GM12878 (cell line): ENCODE results near the gene SRSF8. TPM values are rescaled to one million over a fixed set of nuclear protein-coding genes. Genes with fewer than 3 reads are reported as not detected.

Experiments
- ATAC-seq: fragments of 200-7000 bp; cut with Tn5 transposase; 3 replicates; pipeline ENCODE4 v1.9.1; 2020; ENCODE audit warnings: mild to moderate bottlenecking, moderate library complexity
- BruUV-seq: library from RNA; stranded (reverse); fragments of 400-500 nt; replicated peaks from 2 replicates; lab custom pipeline; 2021; lab: Mats Ljungman, UMichigan
- CTCF ChIA-PET: fragments of 300-600 bp; sonication (Branson Sonifier 250); formaldehyde crosslinking; extraction: SDS; loops from one replicate; lab custom pipeline; 2021; ENCODE audit warnings: inconsistent platforms; lab: Yijun Ruan, JAX
- POLR2A ChIA-PET: fragments of 350-600 bp; formaldehyde crosslinking; extraction: SDS; loops from one replicate; lab custom pipeline; 2021; ENCODE audit warnings: inconsistent platforms; lab: Charles Lee
- RAD21 ChIA-PET: fragments of 300-600 bp; sonication (Branson Sonifier 250); formaldehyde crosslinking; loops from one replicate; lab custom pipeline; 2023; ENCODE audit warnings: antibody characterized with exemption; ENCODE audit not compliant: unreplicated experiment; lab: Charles Lee
- SMC1A ChIA-PET: fragments of 300-600 bp; sonication (Branson Sonifier 250); formaldehyde crosslinking; loops from one replicate; lab custom pipeline; 2023; ENCODE audit not compliant: unreplicated experiment, uncharacterized antibody; lab: Charles Lee
- DNase-seq: peaks from one replicate; pipeline ENCODE4 v3.0.0-alpha.2; 2011; ENCODE audit warnings: low read depth, low spot score
- FAIRE-seq: peaks from 3 replicates; lab custom pipeline; 2011; peaks lifted over from hg19 to GRCh38; lab: Jason Lieb, UNC
- H2AFZ ChIP-seq: 2 replicates; pipeline ENCODE4 v1.6.0; 2011; ENCODE audit warnings: low read depth, low read length, control low read depth; ENCODE audit not compliant: control insufficient read depth
- H3K27ac ChIP-seq: 2 replicates; pipeline ENCODE4 v1.5.1; 2011; ENCODE audit warnings: control low read depth; ENCODE audit not compliant: control insufficient read depth, insufficient read depth
- H3K27me3 ChIP-seq, 2 experiments: replicated peaks in 1 of 2; 2 replicates each; pipeline versions ENCODE4 v1.6.0 to v1.6.1; 2011; ENCODE audit warnings: low read length in 1 of 2; ENCODE audit not compliant: control insufficient read depth in 2 of 2, insufficient read depth in 2 of 2
- H3K36me3 ChIP-seq, 2 experiments: 2 replicates each; pipeline ENCODE4 v1.5.1; 2011; ENCODE audit warnings: low read length in 1 of 2; ENCODE audit not compliant: control insufficient read depth in 2 of 2, insufficient read depth in 2 of 2
- H3K4me1 ChIP-seq: 2 replicates; pipeline ENCODE4 v1.6.1; 2011; ENCODE audit warnings: mild to moderate bottlenecking, low read length, moderate library complexity, mixed read lengths; ENCODE audit not compliant: control insufficient read depth, insufficient read depth
- H3K4me2 ChIP-seq: 2 replicates; pipeline ENCODE4 v1.6.0; 2011; ENCODE audit warnings: control low read depth; ENCODE audit not compliant: control insufficient read depth, insufficient read depth
- H3K4me3 ChIP-seq: fragments of 200-600 bp; sonication (generic); 2 replicates; pipeline ENCODE4 v1.5.1; 2016
- H3K79me2 ChIP-seq: 2 replicates; pipeline ENCODE4 v1.6.0; 2011; ENCODE audit warnings: low read length; ENCODE audit not compliant: control insufficient read depth, insufficient read depth
- H3K9ac ChIP-seq: 2 replicates; pipeline ENCODE4 v1.8.0; 2011; ENCODE audit warnings: low read length, control low read depth, mixed read lengths; ENCODE audit not compliant: control insufficient read depth, insufficient read depth
- H3K9me3 ChIP-seq: replicated peaks from 3 replicates; pipeline ENCODE4 v1.5.1; 2011; ENCODE audit warnings: mild to moderate bottlenecking, low read length; ENCODE audit not compliant: control insufficient read depth, insufficient read depth
- H4K20me1 ChIP-seq: 2 replicates; pipeline ENCODE4 v1.6.0; 2011; ENCODE audit not compliant: control insufficient read depth, insufficient read depth
- ETV6 ChIP-seq, 2 experiments: fragments of 450-650 bp in 1 of 2; IDR thresholded peaks in 1 of 2; conservative IDR thresholded peaks in 1 of 2; 2 replicates each; pipeline ENCODE4 v1.6.1; 2014; ENCODE audit warnings: antibody characterized with exemption in 1 of 2, borderline replicate concordance in 1 of 2, low read depth in 1 of 2, mild to moderate bottlenecking in 1 of 2, moderate library complexity in 1 of 2
- HDAC2 ChIP-seq: fragments of 200-600 bp; sonication (generic); IDR thresholded peaks from 2 replicates; pipeline ENCODE4 v1.6.1; 2017
- SREBF2 ChIP-seq: IDR thresholded peaks from 2 replicates; pipeline ENCODE4 v1.6.1; 2012; ENCODE audit warnings: mild to moderate bottlenecking, low read length
- TCF12 ChIP-seq: IDR thresholded peaks from 2 replicates; pipeline ENCODE4 v1.6.1; 2011; ENCODE audit warnings: low read depth, mild to moderate bottlenecking, low read length
- WGBS: methylation state at CpG from one replicate; pipeline ENCODE4 v1.1.6; 2016; ENCODE audit warnings: low lambda C conversion rate; ENCODE audit not compliant: insufficient replicate concordance, insufficient coverage; ENCODE audit errors: missing lambda C conversion rate; 5-methylcytosine and 5-hydroxymethylcytosine counted together
- in situ Hi-C: fragments of 300-500 bp; cut with MboI; formaldehyde crosslinking; loops from 9 replicates; pipeline ENCODE4 v1.14.3; 2018; ENCODE audit warnings: mixed read lengths
- intact Hi-C: fragments of 100-400 bp; cut with micrococcal nuclease; formaldehyde crosslinking; loops from one replicate; pipeline ENCODE4 v1.14.2; 2022; ENCODE audit not compliant: unreplicated experiment
- polyA plus RNA-seq, 11 experiments: library from polyadenylated mRNA; depleted of rRNA in 4 of 11; unstranded in 6 of 11; stranded (reverse) in 5 of 11; fragments of >200 nt; fragmentation: Nextera tagmentation in 4 of 11; fragmentation: Illumina TruSeq in 1 of 11; extraction: Ambion mirVana in 4 of 11; extraction: Trizol in 1 of 11; gene quantifications; 1 replicate in 1 of 11; 2 replicates in 10 of 11; pipeline versions ENCODE4 v1.2.1 to v1.2.3, GENCODE V29; 2011 to 2016; ENCODE audit warnings: inconsistent platforms in 2 of 11, missing spikeins in 2 of 11, low read depth in 1 of 11
- total RNA-seq, 4 experiments: library from RNA; depleted of rRNA in 3 of 4; stranded (reverse); fragments of >200 nt in 3 of 4; fragmentation: Illumina TruSeq in 1 of 4; extraction: Trizol in 1 of 4; gene quantifications; 2 replicates each; pipeline versions ENCODE4 v1.2.1 to v1.2.3, GENCODE V29; 2013 to 2021
- TF ChIP-seq, protein P1 (sequence below): fragments of 450-650 bp; IDR thresholded peaks from 2 replicates; pipeline ENCODE4 v1.6.1; 2017; ENCODE audit warnings: mild to moderate bottlenecking, low read depth, inconsistent platforms; ENCODE audit not compliant: poor library complexity, severe bottlenecking

The SRSF8 gene
- total and polyA plus RNA-seq, 10 of the 15 experiments (the other 5 are each of a cell fraction or from before 2014, with no cell fraction given), result 14.2 to 43.1 (median 27.1) TPM

DNA sequence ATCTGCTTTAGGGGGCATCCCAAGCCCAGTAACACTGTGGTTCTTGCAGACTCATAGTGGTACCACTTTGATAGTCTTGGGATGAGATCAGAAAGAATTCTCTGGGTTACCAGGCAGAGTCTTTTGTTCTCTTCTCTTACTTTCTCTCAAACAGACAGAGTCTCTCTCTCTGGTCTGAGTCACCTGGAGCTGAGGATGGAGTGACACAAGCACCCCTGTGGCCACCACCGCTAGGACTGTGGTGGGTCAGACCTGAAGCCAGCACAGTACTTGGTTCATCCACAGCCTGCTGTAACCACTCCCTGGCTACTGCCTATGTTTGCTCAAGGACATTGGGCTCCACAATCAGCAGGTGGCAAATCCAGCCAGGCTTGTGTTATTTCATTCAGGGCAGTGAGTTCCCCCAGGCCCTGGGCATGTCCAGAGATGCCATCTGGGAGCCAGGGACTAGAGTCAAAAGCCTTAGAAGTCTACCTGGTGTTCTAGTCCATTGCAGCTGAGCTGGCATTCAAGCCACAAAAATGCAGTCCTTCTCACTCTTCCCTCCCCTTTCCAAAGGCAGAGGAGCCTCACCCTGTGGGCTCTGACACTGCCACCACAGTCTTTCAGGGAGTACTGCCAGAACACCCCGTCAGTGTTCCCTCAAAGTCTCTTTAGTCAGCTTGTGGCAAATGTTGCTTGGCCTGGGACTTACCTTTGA is 52.8 kb downstream of the SRSF8 start:
- intact Hi-C loops, result loop anchor here (5.0 kb wide), 1 partner anchor 427 kb away; no protein-coding TSS in a partner anchor
- no peak overlapping the region for H3K9ac ChIP-seq
- ATAC-seq (no peak; the same call in 2 of the 3 replicates), FAIRE-seq (no peak), DNase-seq (no peak)
- H2AFZ ChIP-seq, result no peak overlapping the region
- in situ Hi-C loops, result no loop called here
- H3K4me1 ChIP-seq, result no peaks in the 10 kb centered on the region
- no peaks in the 10 kb centered on the region for H3K27me3 ChIP-seq
- ChIA-PET POLR2A (no interaction called here), SMC1A (no interaction called here), RAD21 (no interaction called here), CTCF (interaction anchor here (1.0 to 2.7 kb wide), 2 partner anchors 26 to 48 kb away, joined by 3 to 8 read pairs; no protein-coding TSS in a partner anchor)
- BruUV-seq, result no TSS peak
- H3K4me3 ChIP-seq, result no peak overlapping the region
- WGBS, result 75% methylated on average over 2 of the region's 2 CpGs
- H3K79me2 ChIP-seq, result no peaks in the 10 kb centered on the region
- H4K20me1 ChIP-seq, result no peaks in the 10 kb centered on the region
- TF ChIP-seq HDAC2 (no peak), ETV6 (conservative IDR thresholded peaks at IDR 0.05 in 1 of 2, IDR thresholded peaks at IDR 0.05 in 1 of 2; ENCODE audit: borderline replicate concordance in 1 of 2, low read depth in 1 of 2) (no peak), SREBF2 (no peak), TCF12 (no peak)
- TF ChIP-seq, protein P1, sequence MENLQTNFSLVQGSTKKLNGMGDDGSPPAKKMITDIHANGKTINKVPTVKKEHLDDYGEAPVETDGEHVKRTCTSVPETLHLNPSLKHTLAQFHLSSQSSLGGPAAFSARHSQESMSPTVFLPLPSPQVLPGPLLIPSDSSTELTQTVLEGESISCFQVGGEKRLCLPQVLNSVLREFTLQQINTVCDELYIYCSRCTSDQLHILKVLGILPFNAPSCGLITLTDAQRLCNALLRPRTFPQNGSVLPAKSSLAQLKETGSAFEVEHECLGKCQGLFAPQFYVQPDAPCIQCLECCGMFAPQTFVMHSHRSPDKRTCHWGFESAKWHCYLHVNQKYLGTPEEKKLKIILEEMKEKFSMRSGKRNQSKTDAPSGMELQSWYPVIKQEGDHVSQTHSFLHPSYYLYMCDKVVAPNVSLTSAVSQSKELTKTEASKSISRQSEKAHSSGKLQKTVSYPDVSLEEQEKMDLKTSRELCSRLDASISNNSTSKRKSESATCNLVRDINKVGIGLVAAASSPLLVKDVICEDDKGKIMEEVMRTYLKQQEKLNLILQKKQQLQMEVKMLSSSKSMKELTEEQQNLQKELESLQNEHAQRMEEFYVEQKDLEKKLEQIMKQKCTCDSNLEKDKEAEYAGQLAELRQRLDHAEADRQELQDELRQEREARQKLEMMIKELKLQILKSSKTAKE, result no peak
- H3K36me3 ChIP-seq, result no peaks in the 10 kb centered on the region
- no peak overlapping the region for H3K27ac ChIP-seq
- no peak overlapping the region for H3K4me2 ChIP-seq
- no peaks in the 10 kb centered on the region for H3K9me3 ChIP-seq

Other genes starting within 250 kb of the SRSF8 start
- gene CWC15, start 93.4 kb upstream of the SRSF8 start, total RNA-seq (2014; rRNA removed), result 45.9 and 51.8 TPM in 2 replicates
- 71.7 and 75.9 TPM in 2 replicates for gene CWC15, start 93.4 kb upstream of the SRSF8 start, total RNA-seq (2014; rRNA removed; fragmentation: Illumina TruSeq; extraction: Trizol)
- 54.2 and 58.1 TPM in 2 replicates for gene CWC15, start 93.4 kb upstream of the SRSF8 start, total RNA-seq (2021)
- 68.4 and 108 TPM in 2 replicates for gene CWC15, start 93.4 kb upstream of the SRSF8 start, polyA plus RNA-seq (2011; rRNA removed)
- 78.5 and 107 TPM in 2 replicates for gene CWC15, start 93.4 kb upstream of the SRSF8 start, polyA plus RNA-seq (2014; fragmentation: Illumina TruSeq; extraction: Trizol)
- gene CWC15, start 93.4 kb upstream of the SRSF8 start, polyA plus RNA-seq (2014; fragmentation: Nextera tagmentation; extraction: Ambion mirVana), result 100 to 1,000 TPM; 122 to 142 TPM
- 35.8 and 43.3 TPM in 2 replicates for gene CWC15, start 93.4 kb upstream of the SRSF8 start, polyA plus RNA-seq (2014; rRNA removed)
- gene CWC15, start 93.4 kb upstream of the SRSF8 start, polyA plus RNA-seq (2016; fragmentation: Nextera tagmentation; extraction: Ambion mirVana), result 10 to 100 TPM; 80.9 to 94.0 TPM
- gene KDM4D, start 93.2 kb upstream of the SRSF8 start, total RNA-seq (2014; rRNA removed), result 2.1 and 2.3 TPM in 2 replicates
- 1.2 TPM in 2 replicates for gene KDM4D, start 93.2 kb upstream of the SRSF8 start, total RNA-seq (2014; rRNA removed; fragmentation: Illumina TruSeq; extraction: Trizol)
- 1.4 and 1.5 TPM in 2 replicates for gene KDM4D, start 93.2 kb upstream of the SRSF8 start, total RNA-seq (2021)
- 1.0 and 1.2 TPM in 2 replicates for gene KDM4D, start 93.2 kb upstream of the SRSF8 start, polyA plus RNA-seq (2011; rRNA removed)
- 0.78 and 1.2 TPM in 2 replicates for gene KDM4D, start 93.2 kb upstream of the SRSF8 start, polyA plus RNA-seq (2014; fragmentation: Illumina TruSeq; extraction: Trizol)
- gene KDM4D, start 93.2 kb upstream of the SRSF8 start, polyA plus RNA-seq (2014; fragmentation: Nextera tagmentation; extraction: Ambion mirVana), result under 1 TPM; 0.63 to 0.69 TPM
- gene KDM4D, start 93.2 kb upstream of the SRSF8 start, polyA plus RNA-seq (2014; rRNA removed), result 0.96 and 1.5 TPM in 2 replicates
- 1 to 10 TPM; 1.3 to 2.6 TPM for gene KDM4D, start 93.2 kb upstream of the SRSF8 start, polyA plus RNA-seq (2016; fragmentation: Nextera tagmentation; extraction: Ambion mirVana)
- not detected in 2 replicates for gene KDM4E, start 41.7 kb upstream of the SRSF8 start, total RNA-seq (2014; rRNA removed)
- gene KDM4E, start 41.7 kb upstream of the SRSF8 start, total RNA-seq (2014; rRNA removed; fragmentation: Illumina TruSeq; extraction: Trizol), result not detected in 2 replicates
- gene KDM4E, start 41.7 kb upstream of the SRSF8 start, total RNA-seq (2021), result not detected in 2 replicates
- gene KDM4E, start 41.7 kb upstream of the SRSF8 start, polyA plus RNA-seq (2011; rRNA removed), result not detected in 2 replicates
- gene KDM4E, start 41.7 kb upstream of the SRSF8 start, polyA plus RNA-seq (2014; fragmentation: Illumina TruSeq; extraction: Trizol), result not detected in 2 replicates
- gene KDM4E, start 41.7 kb upstream of the SRSF8 start, polyA plus RNA-seq (2014; fragmentation: Nextera tagmentation; extraction: Ambion mirVana), result not detected
- not detected in 2 replicates for gene KDM4E, start 41.7 kb upstream of the SRSF8 start, polyA plus RNA-seq (2014; rRNA removed)
- not detected for gene KDM4E, start 41.7 kb upstream of the SRSF8 start, polyA plus RNA-seq (2016; fragmentation: Nextera tagmentation; extraction: Ambion mirVana)
- not detected in 2 replicates for gene KDM4F, start 17.5 kb upstream of the SRSF8 start, total RNA-seq (2014; rRNA removed)
- not detected in 2 replicates for gene KDM4F, start 17.5 kb upstream of the SRSF8 start, total RNA-seq (2014; rRNA removed; fragmentation: Illumina TruSeq; extraction: Trizol)
- gene KDM4F, start 17.5 kb upstream of the SRSF8 start, total RNA-seq (2021), result not detected in 2 replicates
- gene KDM4F, start 17.5 kb upstream of the SRSF8 start, polyA plus RNA-seq (2011; rRNA removed), result not detected in 2 replicates
- gene KDM4F, start 17.5 kb upstream of the SRSF8 start, polyA plus RNA-seq (2014; fragmentation: Illumina TruSeq; extraction: Trizol), result not detected in 2 replicates
- gene KDM4F, start 17.5 kb upstream of the SRSF8 start, polyA plus RNA-seq (2014; fragmentation: Nextera tagmentation; extraction: Ambion mirVana), result not detected
- not detected in 2 replicates for gene KDM4F, start 17.5 kb upstream of the SRSF8 start, polyA plus RNA-seq (2014; rRNA removed)
- not detected for gene KDM4F, start 17.5 kb upstream of the SRSF8 start, polyA plus RNA-seq (2016; fragmentation: Nextera tagmentation; extraction: Ambion mirVana)
- 15.4 and 17.9 TPM in 2 replicates for gene ENDOD1, start 22.9 kb downstream of the SRSF8 start, total RNA-seq (2014; rRNA removed)
- gene ENDOD1, start 22.9 kb downstream of the SRSF8 start, total RNA-seq (2014; rRNA removed; fragmentation: Illumina TruSeq; extraction: Trizol), result 14.8 and 15.1 TPM in 2 replicates
- 14.2 and 14.9 TPM in 2 replicates for gene ENDOD1, start 22.9 kb downstream of the SRSF8 start, total RNA-seq (2021)
- gene ENDOD1, start 22.9 kb downstream of the SRSF8 start, polyA plus RNA-seq (2011; rRNA removed), result 28.8 and 30.0 TPM in 2 replicates
- 13.8 and 16.9 TPM in 2 replicates for gene ENDOD1, start 22.9 kb downstream of the SRSF8 start, polyA plus RNA-seq (2014; fragmentation: Illumina TruSeq; extraction: Trizol)
- 1 to 10 TPM; 6.0 to 6.4 TPM for gene ENDOD1, start 22.9 kb downstream of the SRSF8 start, polyA plus RNA-seq (2014; fragmentation: Nextera tagmentation; extraction: Ambion mirVana)
- 9.0 and 9.5 TPM in 2 replicates for gene ENDOD1, start 22.9 kb downstream of the SRSF8 start, polyA plus RNA-seq (2014; rRNA removed)
- 10 to 100 TPM; 10.2 to 10.4 TPM for gene ENDOD1, start 22.9 kb downstream of the SRSF8 start, polyA plus RNA-seq (2016; fragmentation: Nextera tagmentation; extraction: Ambion mirVana)
- 4.6 and 6.2 TPM in 2 replicates for gene SESN3, start 164.3 kb downstream of the SRSF8 start, total RNA-seq (2014; rRNA removed)
- gene SESN3, start 164.3 kb downstream of the SRSF8 start, total RNA-seq (2014; rRNA removed; fragmentation: Illumina TruSeq; extraction: Trizol), result 4.3 and 5.3 TPM in 2 replicates
- gene SESN3, start 164.3 kb downstream of the SRSF8 start, total RNA-seq (2021), result 6.4 and 6.7 TPM in 2 replicates
- gene SESN3, start 164.3 kb downstream of the SRSF8 start, polyA plus RNA-seq (2011; rRNA removed), result 4.3 and 7.0 TPM in 2 replicates
- 3.8 and 4.5 TPM in 2 replicates for gene SESN3, start 164.3 kb downstream of the SRSF8 start, polyA plus RNA-seq (2014; fragmentation: Illumina TruSeq; extraction: Trizol)
- gene SESN3, start 164.3 kb downstream of the SRSF8 start, polyA plus RNA-seq (2014; fragmentation: Nextera tagmentation; extraction: Ambion mirVana), result 1 to 10 TPM in 1 of 2 experiments, under 1 TPM in 1; 0.68 to 1.5 TPM
- 1.8 and 2.2 TPM in 2 replicates for gene SESN3, start 164.3 kb downstream of the SRSF8 start, polyA plus RNA-seq (2014; rRNA removed)
- gene SESN3, start 164.3 kb downstream of the SRSF8 start, polyA plus RNA-seq (2016; fragmentation: Nextera tagmentation; extraction: Ambion mirVana), result under 1 TPM; 0.64 to 0.71 TPM